ENCODE data around the gene DENND2D.

DNA sequence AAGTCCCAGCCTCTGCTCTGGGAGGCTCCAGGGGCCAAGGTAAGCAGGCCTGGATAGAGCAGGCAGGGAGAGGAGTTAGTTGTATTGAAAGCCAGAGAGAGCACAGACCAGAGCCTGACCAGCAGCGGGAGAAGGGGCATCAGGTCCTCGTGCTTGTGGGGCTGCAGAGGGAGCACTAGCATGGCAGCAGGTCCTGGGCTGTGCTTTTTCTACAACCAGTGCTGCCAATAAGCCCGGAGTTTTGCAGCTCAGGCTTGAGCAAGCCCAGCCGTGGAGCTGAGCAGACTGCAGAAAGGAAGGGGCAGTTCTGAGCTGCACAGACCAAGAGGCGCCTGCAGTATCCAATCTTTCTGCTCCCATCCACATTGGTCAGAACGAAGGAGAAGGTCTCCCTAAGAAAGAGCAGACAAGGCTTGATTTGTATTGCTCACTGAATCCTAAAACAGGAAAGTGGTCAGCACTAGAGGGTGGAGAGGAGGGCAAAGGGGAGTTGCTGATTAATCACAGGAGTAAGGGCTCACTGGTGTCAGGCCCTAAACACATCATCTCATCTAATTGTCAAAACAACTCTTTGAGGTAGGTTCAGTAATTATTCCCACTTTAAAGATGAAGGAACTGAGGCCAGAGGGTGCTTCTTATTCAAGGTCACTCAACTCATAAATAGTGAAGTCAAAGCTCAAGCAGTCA is 2.7 kb downstream of the DENND2D start:
- TF ChIP-seq EZH2 (IDR thresholded peaks at IDR 0.05; ENCODE audit: borderline replicate concordance, insufficient read depth, low read length, poor library complexity, severe bottlenecking) = no peak
- TF ChIP-seq EP300 (conservative IDR thresholded peaks at IDR 0.05; ENCODE audit: poor library complexity, severe bottlenecking) = no peak
- TF ChIP-seq RAD21 (conservative IDR thresholded peaks at IDR 0.05) = no peak
- TF ChIP-seq, protein P1, sequence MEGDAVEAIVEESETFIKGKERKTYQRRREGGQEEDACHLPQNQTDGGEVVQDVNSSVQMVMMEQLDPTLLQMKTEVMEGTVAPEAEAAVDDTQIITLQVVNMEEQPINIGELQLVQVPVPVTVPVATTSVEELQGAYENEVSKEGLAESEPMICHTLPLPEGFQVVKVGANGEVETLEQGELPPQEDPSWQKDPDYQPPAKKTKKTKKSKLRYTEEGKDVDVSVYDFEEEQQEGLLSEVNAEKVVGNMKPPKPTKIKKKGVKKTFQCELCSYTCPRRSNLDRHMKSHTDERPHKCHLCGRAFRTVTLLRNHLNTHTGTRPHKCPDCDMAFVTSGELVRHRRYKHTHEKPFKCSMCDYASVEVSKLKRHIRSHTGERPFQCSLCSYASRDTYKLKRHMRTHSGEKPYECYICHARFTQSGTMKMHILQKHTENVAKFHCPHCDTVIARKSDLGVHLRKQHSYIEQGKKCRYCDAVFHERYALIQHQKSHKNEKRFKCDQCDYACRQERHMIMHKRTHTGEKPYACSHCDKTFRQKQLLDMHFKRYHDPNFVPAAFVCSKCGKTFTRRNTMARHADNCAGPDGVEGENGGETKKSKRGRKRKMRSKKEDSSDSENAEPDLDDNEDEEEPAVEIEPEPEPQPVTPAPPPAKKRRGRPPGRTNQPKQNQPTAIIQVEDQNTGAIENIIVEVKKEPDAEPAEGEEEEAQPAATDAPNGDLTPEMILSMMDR (IDR thresholded peaks at IDR 0.05; ENCODE audit: poor library complexity, severe bottlenecking) = no peak
- no peak for TF ChIP-seq POLR2AphosphoS5 (IDR thresholded peaks at IDR 0.05)

Data from neural cell (in vitro differentiated cells).